SK-N-SH treated with all-trans-retinoic acid at 6 μM for 48 hours (cell line): ENCODE results near the gene LMO4.

Experiments used
- ATAC-seq: fragments of 200-7000 bp; cut with Tn5 transposase; 3 replicates; pipeline ENCODE4 v1.9.1; 2020; ENCODE audit warnings: mild to moderate bottlenecking, moderate library complexity
- ARNTL ChIP-seq: fragments of 450-650 bp; formaldehyde crosslinking; IDR thresholded peaks from 2 replicates; pipeline ENCODE4 v1.5.0; 2020; ENCODE audit warnings: low read depth, mild to moderate bottlenecking, moderate library complexity, borderline replicate concordance
- BACH2 ChIP-seq: fragments of 250-450 bp; sonication (Bioruptor Pico); IDR thresholded peaks from 2 replicates; pipeline ENCODE4 v1.9.0; 2021; ENCODE audit warnings: mild to moderate bottlenecking, borderline replicate concordance
- CREB5 ChIP-seq: fragments of 250-450 bp; sonication (Bioruptor Pico); IDR thresholded peaks from 2 replicates; pipeline ENCODE4 v1.5.1; 2020; ENCODE audit warnings: low read depth, mild to moderate bottlenecking, moderate library complexity
- CSDC2 ChIP-seq: fragments of 250-450 bp; sonication (Bioruptor Pico); IDR thresholded peaks from 2 replicates; pipeline ENCODE4 v1.5.0; 2020; ENCODE audit warnings: mild to moderate bottlenecking, moderate library complexity
- CSRNP3 ChIP-seq: fragments of 250-450 bp; sonication (Bioruptor Pico); IDR thresholded peaks from 2 replicates; pipeline ENCODE4 v1.5.1; 2021; ENCODE audit warnings: mild to moderate bottlenecking, moderate library complexity
- OSR1 ChIP-seq: fragments of 250-450 bp; sonication (Bioruptor Pico); IDR thresholded peaks from 2 replicates; pipeline ENCODE4 v1.8.0; 2022; ENCODE audit warnings: moderate library complexity, mild to moderate bottlenecking, inconsistent platforms
- PATZ1 ChIP-seq: fragments of 250-450 bp; sonication (Bioruptor Pico); IDR thresholded peaks from 2 replicates; pipeline ENCODE4 v1.8.0; 2020; ENCODE audit warnings: mild to moderate bottlenecking, moderate library complexity, borderline replicate concordance
- POU6F1 ChIP-seq: fragments of 250-450 bp; sonication (Bioruptor Pico); IDR thresholded peaks from 2 replicates; pipeline ENCODE4 v1.8.0; 2021; ENCODE audit warnings: low read depth, mild to moderate bottlenecking, moderate library complexity, borderline replicate concordance
- PPARA ChIP-seq: fragments of 250-450 bp; sonication (Bioruptor Pico); IDR thresholded peaks from 2 replicates; pipeline ENCODE4 v1.5.0; 2020; ENCODE audit warnings: mild to moderate bottlenecking, borderline replicate concordance
- SNAI2 ChIP-seq: fragments of 250-450 bp; sonication (Bioruptor Pico); IDR thresholded peaks from 2 replicates; pipeline ENCODE4 v1.5.0; 2020; ENCODE audit warnings: mild to moderate bottlenecking, moderate library complexity
- TSHZ2 ChIP-seq: fragments of 250-450 bp; sonication (Bioruptor Pico); IDR thresholded peaks from 2 replicates; pipeline ENCODE4 v1.5.0; 2020; ENCODE audit warnings: mild to moderate bottlenecking, moderate library complexity
- ZC3H10 ChIP-seq: fragments of 250-450 bp; sonication (Bioruptor Pico); IDR thresholded peaks from 2 replicates; pipeline ENCODE4 v1.5.1; 2021; ENCODE audit warnings: mild to moderate bottlenecking, moderate library complexity
- ZFP3 ChIP-seq: fragments of 250-450 bp; sonication (Bioruptor Pico); IDR thresholded peaks from 2 replicates; pipeline ENCODE4 v1.5.0; 2020; ENCODE audit warnings: mild to moderate bottlenecking, moderate library complexity
- ZFP30 ChIP-seq: fragments of 450-650 bp; formaldehyde crosslinking; IDR thresholded peaks from 2 replicates; pipeline ENCODE4 v1.5.0; 2022; ENCODE audit warnings: mild to moderate bottlenecking, moderate library complexity
- ZNF565 ChIP-seq: fragments of 450-650 bp; formaldehyde crosslinking; conservative IDR thresholded peaks from 2 replicates; pipeline ENCODE4 v1.5.0; 2020; ENCODE audit warnings: low read depth, mild to moderate bottlenecking, moderate library complexity
- ZNF70 ChIP-seq: fragments of 450-650 bp; formaldehyde crosslinking; IDR thresholded peaks from 2 replicates; pipeline ENCODE4 v1.5.0; 2020; ENCODE audit warnings: mild to moderate bottlenecking, moderate library complexity
- ZNF8 ChIP-seq: fragments of 450-650 bp; formaldehyde crosslinking; IDR thresholded peaks from 2 replicates; pipeline ENCODE4 v1.5.0; 2020; ENCODE audit warnings: mild to moderate bottlenecking, moderate library complexity

The LMO4 gene

GRCh38 chr1:87370544-87370943 lies 41.9 kb downstream of the LMO4 start:
- no peak for ATAC-seq
- TF ChIP-seq CSDC2 (CRISPR knock-in tag): no peak
- no peak for TF ChIP-seq SNAI2 (CRISPR knock-in tag)
- no peak for TF ChIP-seq POU6F1 (CRISPR knock-in tag)
- TF ChIP-seq OSR1 (CRISPR knock-in tag): no peak
- TF ChIP-seq TSHZ2 (CRISPR knock-in tag): no peak
- no peak for TF ChIP-seq PPARA (CRISPR knock-in tag)
- TF ChIP-seq ARNTL (CRISPR knock-in tag): no peak
- no peak for TF ChIP-seq ZC3H10
- TF ChIP-seq ZFP3 (CRISPR knock-in tag): no peak
- TF ChIP-seq CREB5 (CRISPR knock-in tag): no peak
- no peak for TF ChIP-seq ZNF565 (CRISPR knock-in tag)

- no peak for ATAC-seq
- no peak for TF ChIP-seq ZNF8 (CRISPR knock-in tag)
- no peak for TF ChIP-seq ZNF565 (CRISPR knock-in tag)
Observed at GRCh38 chr1:87379306-87379705, 50.6 kb downstream of the LMO4 start.

- ATAC-seq: no peak
- no peak for TF ChIP-seq CSDC2 (CRISPR knock-in tag)
- no peak for TF ChIP-seq CSRNP3
- TF ChIP-seq TSHZ2 (CRISPR knock-in tag): no peak
- TF ChIP-seq ZC3H10: no peak
- no peak for TF ChIP-seq ZNF70
Observed at GRCh38 chr1:87386217-87386790, 57.6 kb downstream of the LMO4 start.

GRCh38 chr1:87388411-87388810 lies 59.7 kb downstream of the LMO4 start:
- ATAC-seq: no peak
- no peak for TF ChIP-seq ZFP30 (CRISPR knock-in tag)
- no peak for TF ChIP-seq BACH2
- no peak for TF ChIP-seq PATZ1 (CRISPR knock-in tag)
